Inferior parietal cortex (tissue), 1 donor: ENCODE results near the gene ALDH18A1.
"Not testable (repeated sequence)": the region's sequence is repeated elsewhere in the genome, so short reads cannot be mapped to it uniquely, and the experiment has no call there.

Experiments used
- DNase-seq: peaks from one replicate; pipeline ENCODE4 v3.0.0-alpha.2; 2016; ENCODE audit errors: extremely low spot score

The ALDH18A1 gene

GRCh38 chr10:95650232-95650631 lies 6.3 kb downstream of the ALDH18A1 start:
- no peak for DNase-seq

GRCh38 chr10:95648138-95648537 lies 8.4 kb downstream of the ALDH18A1 start:
- DNase-seq, result no peak

GRCh38 chr10:95646160-95646559 lies 10.4 kb downstream of the ALDH18A1 start:
- no peak for DNase-seq

GRCh38 chr10:95644901-95645300 lies 11.6 kb downstream of the ALDH18A1 start:
- DNase-seq, result no peak

- DNase-seq, result no peak
Observed at GRCh38 chr10:95640891-95641315, 15.6 kb downstream of the ALDH18A1 start.

GRCh38 chr10:95637911-95638310 lies 18.6 kb downstream of the ALDH18A1 start:
- DNase-seq, result no peak

GRCh38 chr10:95637140-95637539 lies 19.4 kb downstream of the ALDH18A1 start:
- DNase-seq, result no peak

GRCh38 chr10:95635319-95635733 lies 21.2 kb downstream of the ALDH18A1 start:
- no peak for DNase-seq

GRCh38 chr10:95628786-95629185 lies 27.7 kb downstream of the ALDH18A1 start:
- DNase-seq, result no peak

- no peak for DNase-seq
Observed at GRCh38 chr10:95626500-95626899, 30.0 kb downstream of the ALDH18A1 start.

- DNase-seq, result not testable (repeated sequence)
Observed at GRCh38 chr10:95620415-95620814, 36.1 kb downstream of the ALDH18A1 start.

- DNase-seq, result no peak
Observed at GRCh38 chr10:95618101-95618500, 38.4 kb downstream of the ALDH18A1 start.

- DNase-seq, result no peak
Observed at GRCh38 chr10:95616446-95616845, 40.1 kb downstream of the ALDH18A1 start.

GRCh38 chr10:95613330-95613729 lies 43.2 kb downstream of the ALDH18A1 start:
- DNase-seq, result no peak

GRCh38 chr10:95610727-95611126 lies 45.8 kb downstream of the ALDH18A1 start:
- no peak for DNase-seq

GRCh38 chr10:95606922-95607321 lies 49.6 kb downstream of the ALDH18A1 start:
- DNase-seq, result no peak

- no peak for DNase-seq
Observed at GRCh38 chr10:95605163-95605562, 51.3 kb downstream of the ALDH18A1 start.

GRCh38 chr10:95604630-95605029 lies 51.9 kb downstream of the ALDH18A1 start:
- no peak for DNase-seq

GRCh38 chr10:95602382-95602781 lies 54.1 kb downstream of the ALDH18A1 start:
- no peak for DNase-seq

- peak; percentile 94 for DNase-seq
Observed at GRCh38 chr10:95601116-95601719, 55.3 kb downstream of the ALDH18A1 start.

- no peak for DNase-seq
Observed at GRCh38 chr10:95600158-95600557, 56.4 kb downstream of the ALDH18A1 start.

- no peak for DNase-seq
Observed at GRCh38 chr10:95597788-95598187, 58.7 kb downstream of the ALDH18A1 start.

GRCh38 chr10:95588025-95588424 lies 68.5 kb downstream of the ALDH18A1 start:
- no peak for DNase-seq
